ENCODE measurements around the gene LACC1.

Gene LACC1

GRCh38 chr13:43942286-43942685, 62.6 kb downstream of the LACC1 start:
- Histone ChIP-seq H3K9me3 (ENCODE audit: control insufficient read depth, low read length) (no peaks in the 10 kb centered on the region), H3K4me1 (ENCODE audit: control insufficient read depth, insufficient read depth, low read length, poor library complexity, severe bottlenecking) (no peaks in the 10 kb centered on the region), H3K4me3 (ENCODE audit: extremely low read depth, insufficient read depth, low read length, poor library complexity, severe bottlenecking) (no peak overlapping the region), H3K36me3 (ENCODE audit: control insufficient read depth, insufficient read depth, low read length) (no peaks in the 10 kb centered on the region), H3K27ac (ENCODE audit: low read depth, low read length, severe bottlenecking) (no peak overlapping the region)
- WGBS, 2 experiments (ENCODE audit: insufficient coverage in 2 of 2), result 100% methylated on average over 1 of the region's 1 CpG; no CpG with 5 or more reads in 1 of the 2 experiments

All from mesodermal cell (in vitro differentiated cells).